Measurements from ENCODE around the gene COL25A1. TPM values are rescaled to one million over a fixed set of nuclear protein-coding genes. Genes with fewer than 3 reads are reported as not detected.

Gene COL25A1
- total RNA-seq, 1 donor from 2014 or later, result 10.4 TPM

DNA sequence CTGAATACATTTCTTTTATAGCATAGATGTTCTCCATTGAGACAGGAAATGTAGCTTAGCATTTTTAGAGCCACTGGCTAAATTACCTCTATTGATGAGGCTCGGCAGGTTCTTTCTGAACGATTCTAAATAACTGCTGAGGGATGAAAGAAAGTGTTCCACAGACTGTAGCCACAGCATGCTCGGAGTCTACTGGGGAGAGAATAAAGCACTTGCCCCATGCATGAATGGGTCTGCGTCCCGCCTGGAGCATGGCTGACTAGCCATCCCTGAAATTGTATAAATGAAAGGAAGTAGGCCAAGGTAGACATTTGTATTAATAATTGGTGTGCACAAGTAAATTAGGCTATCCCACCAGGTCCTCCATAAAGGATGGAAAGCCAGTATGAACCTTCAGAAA lies 269.8 kb downstream of the COL25A1 start:
- Mint-ChIP-seq H3K36me3 (ENCODE audit: low read depth, unreplicated experiment) (peaks cover 1% of the 10 kb centered on the region), H3K27me3 (ENCODE audit: low read depth, unreplicated experiment) (no peaks in the 10 kb centered on the region), H3K4me1 (ENCODE audit: low read depth, unreplicated experiment) (no peaks in the 10 kb centered on the region), H3K9me3 (ENCODE audit: unreplicated experiment) (no peaks in the 10 kb centered on the region), H3K27ac (ENCODE audit: unreplicated experiment) (no peak overlapping the region), H3K4me3 (ENCODE audit: unreplicated experiment) (no peak overlapping the region)
- Histone ChIP-seq H3K4me1 (ENCODE audit: insufficient read depth, low read length) (no peaks in the 10 kb centered on the region), H3K27ac (ENCODE audit: low read depth, low read length) (no peak overlapping the region), H3K9ac (ENCODE audit: low read length) (no peak overlapping the region), H4K20me1 (ENCODE audit: insufficient read depth, low read length) (no peaks in the 10 kb centered on the region), H3K4me2 (ENCODE audit: low read length) (no peak overlapping the region), H3K4me3 (ENCODE audit: insufficient read depth, low read depth, low read length) (no peak overlapping the region), H3K79me2 (ENCODE audit: insufficient read depth, low read length) (no peaks in the 10 kb centered on the region), H3K9me3 (ENCODE audit: insufficient read depth, low read depth, low read length) (no peaks in the 10 kb centered on the region), H3K36me3 (ENCODE audit: insufficient read depth, low read length) (no peaks in the 10 kb centered on the region), H3K27me3 (ENCODE audit: insufficient read depth, low read length) (no peaks in the 10 kb centered on the region), H2AFZ (ENCODE audit: low read depth, low read length) (no peak overlapping the region)
- DNase-seq (ENCODE audit: low read depth), result no peak
- no peak for FAIRE-seq
- TF ChIP-seq EZH2 (IDR thresholded peaks at IDR 0.05; ENCODE audit: insufficient read depth, low read length) (no peak), CTCF (IDR thresholded peaks at IDR 0.05; ENCODE audit: insufficient read depth, low read depth, low read length) (no peak)

GRCh38 chr4:109029987-109030386 lies 272.5 kb downstream of the COL25A1 start:
- Histone ChIP-seq H4K20me1 (ENCODE audit: insufficient read depth, low read length) (no peaks in the 10 kb centered on the region), H3K9me3 (ENCODE audit: insufficient read depth, low read depth, low read length) (no peaks in the 10 kb centered on the region), H3K27ac (ENCODE audit: low read depth, low read length) (no peak overlapping the region), H3K9ac (ENCODE audit: low read length) (no peak overlapping the region), H3K79me2 (ENCODE audit: insufficient read depth, low read length) (no peaks in the 10 kb centered on the region), H2AFZ (ENCODE audit: low read depth, low read length) (no peak overlapping the region), H3K27me3 (ENCODE audit: insufficient read depth, low read length) (no peaks in the 10 kb centered on the region), H3K4me1 (ENCODE audit: insufficient read depth, low read length) (peaks cover 3% of the 10 kb centered on the region), H3K4me2 (ENCODE audit: low read length) (no peak overlapping the region), H3K36me3 (ENCODE audit: insufficient read depth, low read length) (no peaks in the 10 kb centered on the region), H3K4me3 (ENCODE audit: insufficient read depth, low read depth, low read length) (no peak overlapping the region)
- H3K36me3 Mint-ChIP-seq (ENCODE audit: low read depth, unreplicated experiment), result peaks cover 1% of the 10 kb centered on the region
- no peaks in the 10 kb centered on the region for H3K9me3 Mint-ChIP-seq (ENCODE audit: unreplicated experiment)
- FAIRE-seq, result no peak
- TF ChIP-seq CTCF (IDR thresholded peaks at IDR 0.05; ENCODE audit: insufficient read depth, low read depth, low read length), result no peak
- no peak for TF ChIP-seq EZH2 (IDR thresholded peaks at IDR 0.05; ENCODE audit: insufficient read depth, low read length)
- H3K4me1 Mint-ChIP-seq (ENCODE audit: low read depth, unreplicated experiment), result peaks cover 5% of the 10 kb centered on the region
- H3K27ac Mint-ChIP-seq (ENCODE audit: unreplicated experiment), result no peak overlapping the region
- no peaks in the 10 kb centered on the region for H3K27me3 Mint-ChIP-seq (ENCODE audit: low read depth, unreplicated experiment)
- no peak overlapping the region for H3K4me3 Mint-ChIP-seq (ENCODE audit: unreplicated experiment)
- no peak for DNase-seq (ENCODE audit: low read depth)

- Histone ChIP-seq H3K9ac (ENCODE audit: low read length) (no peak overlapping the region), H3K9me3 (ENCODE audit: insufficient read depth, low read depth, low read length) (peaks cover 3% of the 10 kb centered on the region), H3K4me1 (ENCODE audit: insufficient read depth, low read length) (peaks cover 3% of the 10 kb centered on the region), H2AFZ (ENCODE audit: low read depth, low read length) (peak overlapping the region; percentile 26), H3K79me2 (ENCODE audit: insufficient read depth, low read length) (no peaks in the 10 kb centered on the region), H3K4me3 (ENCODE audit: insufficient read depth, low read depth, low read length) (no peak overlapping the region), H3K27ac (ENCODE audit: low read depth, low read length) (no peak overlapping the region), H3K4me2 (ENCODE audit: low read length) (peak overlapping the region; percentile 54), H3K27me3 (ENCODE audit: insufficient read depth, low read length) (no peaks in the 10 kb centered on the region), H3K36me3 (ENCODE audit: insufficient read depth, low read length) (no peaks in the 10 kb centered on the region), H4K20me1 (ENCODE audit: insufficient read depth, low read length) (no peaks in the 10 kb centered on the region)
- Mint-ChIP-seq H3K9me3 (ENCODE audit: unreplicated experiment) (peaks cover 7% of the 10 kb centered on the region), H3K4me1 (ENCODE audit: low read depth, unreplicated experiment) (peaks cover 5% of the 10 kb centered on the region), H3K4me3 (ENCODE audit: unreplicated experiment) (no peak overlapping the region), H3K27me3 (ENCODE audit: low read depth, unreplicated experiment) (no peaks in the 10 kb centered on the region), H3K27ac (ENCODE audit: unreplicated experiment) (no peak overlapping the region), H3K36me3 (ENCODE audit: low read depth, unreplicated experiment) (peaks cover 1% of the 10 kb centered on the region)
- no peak for TF ChIP-seq EZH2 (IDR thresholded peaks at IDR 0.05; ENCODE audit: insufficient read depth, low read length)
- no peak for TF ChIP-seq CTCF (IDR thresholded peaks at IDR 0.05; ENCODE audit: insufficient read depth, low read depth, low read length)
- FAIRE-seq (no peak), DNase-seq (ENCODE audit: low read depth) (no peak)
These were observed 275.4 kb downstream of the COL25A1 start for GRCh38 chr4:109027016-109027500.

Data from astrocyte (in vitro differentiated cells and primary cell).